Loucy (cell line): ENCODE results near the gene PITPNC1.

Experiments used
- H2AFZ ChIP-seq: fragments of 200-600 bp; sonication (generic); 2 replicates; pipeline ENCODE4 v1.6.0; 2016; ENCODE audit warnings: antibody characterized with exemption, mild to moderate bottlenecking, low read length, moderate library complexity
- H3F3A ChIP-seq: fragments of 200-600 bp; 2 replicates; pipeline ENCODE4 v1.6.0; 2016; ENCODE audit warnings: antibody characterized with exemption, low read depth, mild to moderate bottlenecking
- H3K27me3 ChIP-seq: fragments of 200-600 bp; sonication (generic); 2 replicates; pipeline ENCODE4 v1.6.1; 2014; ENCODE audit warnings: low read length, mild to moderate bottlenecking; ENCODE audit not compliant: insufficient read depth, poor library complexity, severe bottlenecking
- H3K36me3 ChIP-seq: fragments of 200-600 bp; sonication (generic); 2 replicates; pipeline ENCODE4 v1.6.1; 2016; ENCODE audit warnings: low read length; ENCODE audit not compliant: insufficient read depth
- H3K4me1 ChIP-seq: fragments of 200-600 bp; sonication (generic); 2 replicates; pipeline ENCODE4 v1.5.1; 2014; ENCODE audit warnings: low read length, mild to moderate bottlenecking; ENCODE audit not compliant: insufficient read depth, poor library complexity, severe bottlenecking
- H3K4me2 ChIP-seq: fragments of 200-600 bp; sonication (generic); 2 replicates; pipeline ENCODE4 v1.6.0; 2014; ENCODE audit warnings: antibody characterized with exemption, low read length, low read depth, mild to moderate bottlenecking; ENCODE audit not compliant: poor library complexity, severe bottlenecking
- H3K4me3 ChIP-seq: fragments of 200-600 bp; sonication (generic); 2 replicates; pipeline ENCODE4 v1.5.1; 2014; ENCODE audit warnings: low read length, mild to moderate bottlenecking, mixed read lengths; ENCODE audit not compliant: poor library complexity, severe bottlenecking
- H3K79me2 ChIP-seq: fragments of 200-600 bp; sonication (generic); 2 replicates; pipeline ENCODE4 v1.6.1; 2014; ENCODE audit warnings: low read length; ENCODE audit not compliant: insufficient read depth
- H3K9ac ChIP-seq: fragments of 200-600 bp; sonication (generic); 2 replicates; pipeline ENCODE4 v1.6.0; 2014; ENCODE audit warnings: mild to moderate bottlenecking, low read depth, low read length, moderate library complexity; ENCODE audit not compliant: poor library complexity, severe bottlenecking
- H3K9me2 ChIP-seq: fragments of 200-600 bp; sonication (generic); replicated peaks from 2 replicates; pipeline ENCODE4 v1.6.1; 2016; ENCODE audit warnings: low read depth, low read length, mixed read lengths
- H3K9me3 ChIP-seq: fragments of 200-600 bp; sonication (generic); 2 replicates; pipeline ENCODE4 v1.6.1; 2014; ENCODE audit warnings: mild to moderate bottlenecking, antibody characterized with exemption, low read length, low read depth; ENCODE audit not compliant: insufficient read depth
- H4K20me1 ChIP-seq: fragments of 200-600 bp; sonication (generic); 2 replicates; pipeline ENCODE4 v1.6.0; 2014; ENCODE audit warnings: antibody characterized with exemption, low read length, mild to moderate bottlenecking; ENCODE audit not compliant: insufficient read depth, poor library complexity, severe bottlenecking
- EZH2phosphoT487 ChIP-seq: fragments of 200-600 bp; IDR thresholded peaks from 2 replicates; pipeline ENCODE4 v1.6.1; 2018; ENCODE audit warnings: antibody characterized with exemption, mild to moderate bottlenecking, moderate library complexity, borderline replicate concordance
- TF ChIP-seq, protein P1 (sequence below): fragments of 200-600 bp; sonication (generic); conservative IDR thresholded peaks from 2 replicates; pipeline ENCODE4 v1.5.1; 2014; ENCODE audit warnings: mild to moderate bottlenecking, antibody characterized with exemption, low read length

The PITPNC1 gene

DNA sequence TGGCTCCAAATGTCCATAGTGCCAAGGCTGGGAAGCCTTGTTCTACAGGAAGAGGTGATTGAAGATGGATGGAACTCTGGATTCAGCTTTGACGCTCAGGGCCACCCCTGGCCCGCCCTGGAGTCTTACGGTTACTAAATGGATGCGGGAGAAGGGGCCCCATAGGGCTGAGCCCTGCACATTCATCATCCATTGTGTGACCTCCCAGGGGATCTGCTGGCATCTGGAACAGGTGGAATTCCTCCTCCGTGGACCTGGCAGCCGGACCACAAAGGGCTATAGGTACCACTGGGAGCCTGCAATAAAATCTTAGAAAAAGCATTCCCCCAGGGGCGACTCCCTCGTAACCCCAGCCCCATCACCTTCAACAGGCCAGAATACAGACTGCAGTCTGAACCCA is 259.2 kb downstream of the PITPNC1 start:
- Histone ChIP-seq H4K20me1 (no peaks in the 10 kb centered on the region), H3K9me3 (no peaks in the 10 kb centered on the region), H3K36me3 (peaks cover 9% of the 10 kb centered on the region; the same call in 1 of the 2 replicates), H3K79me2 (no peaks in the 10 kb centered on the region), H3F3A (no peaks in the 10 kb centered on the region), H3K4me3 (no peak overlapping the region), H3K27me3 (no peaks in the 10 kb centered on the region), H3K9ac (no peak overlapping the region), H3K4me1 (no peaks in the 10 kb centered on the region), H3K4me2 (no peak overlapping the region), H2AFZ (no peak overlapping the region), H3K9me2 (no peaks in the 10 kb centered on the region)
- no peak for TF ChIP-seq EZH2phosphoT487
- TF ChIP-seq, protein P1, sequence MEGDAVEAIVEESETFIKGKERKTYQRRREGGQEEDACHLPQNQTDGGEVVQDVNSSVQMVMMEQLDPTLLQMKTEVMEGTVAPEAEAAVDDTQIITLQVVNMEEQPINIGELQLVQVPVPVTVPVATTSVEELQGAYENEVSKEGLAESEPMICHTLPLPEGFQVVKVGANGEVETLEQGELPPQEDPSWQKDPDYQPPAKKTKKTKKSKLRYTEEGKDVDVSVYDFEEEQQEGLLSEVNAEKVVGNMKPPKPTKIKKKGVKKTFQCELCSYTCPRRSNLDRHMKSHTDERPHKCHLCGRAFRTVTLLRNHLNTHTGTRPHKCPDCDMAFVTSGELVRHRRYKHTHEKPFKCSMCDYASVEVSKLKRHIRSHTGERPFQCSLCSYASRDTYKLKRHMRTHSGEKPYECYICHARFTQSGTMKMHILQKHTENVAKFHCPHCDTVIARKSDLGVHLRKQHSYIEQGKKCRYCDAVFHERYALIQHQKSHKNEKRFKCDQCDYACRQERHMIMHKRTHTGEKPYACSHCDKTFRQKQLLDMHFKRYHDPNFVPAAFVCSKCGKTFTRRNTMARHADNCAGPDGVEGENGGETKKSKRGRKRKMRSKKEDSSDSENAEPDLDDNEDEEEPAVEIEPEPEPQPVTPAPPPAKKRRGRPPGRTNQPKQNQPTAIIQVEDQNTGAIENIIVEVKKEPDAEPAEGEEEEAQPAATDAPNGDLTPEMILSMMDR: no peak

DNA sequence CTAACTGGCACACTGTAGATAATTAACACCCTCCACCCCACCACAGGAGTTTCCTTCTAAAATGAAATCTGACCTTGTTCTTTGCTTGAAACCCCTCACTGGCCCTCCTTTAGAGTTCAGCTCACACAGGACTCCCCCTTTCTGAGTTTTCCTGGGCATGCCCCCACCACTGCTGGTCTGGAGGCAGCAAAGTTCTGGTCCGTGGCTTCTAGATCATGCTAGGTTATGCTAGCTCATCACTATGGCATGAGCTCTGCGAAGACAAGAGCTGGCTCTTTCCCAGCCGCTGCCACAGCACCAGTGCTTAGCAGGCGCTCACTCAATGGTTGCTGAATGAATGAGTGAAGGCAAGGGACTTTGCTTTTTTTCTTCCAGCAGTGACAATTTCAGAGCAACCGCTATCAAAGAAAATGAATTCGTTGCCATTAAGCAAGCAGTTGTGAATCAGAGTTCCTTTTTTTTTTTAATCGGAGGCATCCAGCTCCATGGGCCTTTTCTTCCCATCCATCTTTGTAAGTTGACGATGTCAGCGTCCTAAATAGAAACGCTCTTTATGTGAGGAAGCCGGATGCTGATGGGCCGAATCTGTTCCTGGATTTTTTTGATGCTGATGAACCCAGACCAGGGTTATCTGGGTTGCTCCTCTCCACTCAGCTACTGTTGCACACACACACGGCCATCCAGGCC is 259.9 kb downstream of the PITPNC1 start:
- H2AFZ ChIP-seq: no peak overlapping the region
- no peak overlapping the region for H3K4me2 ChIP-seq
- no peak overlapping the region for H3K9ac ChIP-seq
- no peaks in the 10 kb centered on the region for H3K79me2 ChIP-seq
- no peaks in the 10 kb centered on the region for H3F3A ChIP-seq
- H3K4me3 ChIP-seq: no peak overlapping the region
- no peaks in the 10 kb centered on the region for H3K9me2 ChIP-seq
- no peaks in the 10 kb centered on the region for H3K9me3 ChIP-seq
- no peak for TF ChIP-seq EZH2phosphoT487
- TF ChIP-seq, protein P1: no peak
- H3K4me1 ChIP-seq: no peaks in the 10 kb centered on the region
- no peaks in the 10 kb centered on the region for H4K20me1 ChIP-seq
- H3K36me3 ChIP-seq: peaks cover 9% of the 10 kb centered on the region; the same call in 1 of the 2 replicates
- H3K27me3 ChIP-seq: no peaks in the 10 kb centered on the region

DNA sequence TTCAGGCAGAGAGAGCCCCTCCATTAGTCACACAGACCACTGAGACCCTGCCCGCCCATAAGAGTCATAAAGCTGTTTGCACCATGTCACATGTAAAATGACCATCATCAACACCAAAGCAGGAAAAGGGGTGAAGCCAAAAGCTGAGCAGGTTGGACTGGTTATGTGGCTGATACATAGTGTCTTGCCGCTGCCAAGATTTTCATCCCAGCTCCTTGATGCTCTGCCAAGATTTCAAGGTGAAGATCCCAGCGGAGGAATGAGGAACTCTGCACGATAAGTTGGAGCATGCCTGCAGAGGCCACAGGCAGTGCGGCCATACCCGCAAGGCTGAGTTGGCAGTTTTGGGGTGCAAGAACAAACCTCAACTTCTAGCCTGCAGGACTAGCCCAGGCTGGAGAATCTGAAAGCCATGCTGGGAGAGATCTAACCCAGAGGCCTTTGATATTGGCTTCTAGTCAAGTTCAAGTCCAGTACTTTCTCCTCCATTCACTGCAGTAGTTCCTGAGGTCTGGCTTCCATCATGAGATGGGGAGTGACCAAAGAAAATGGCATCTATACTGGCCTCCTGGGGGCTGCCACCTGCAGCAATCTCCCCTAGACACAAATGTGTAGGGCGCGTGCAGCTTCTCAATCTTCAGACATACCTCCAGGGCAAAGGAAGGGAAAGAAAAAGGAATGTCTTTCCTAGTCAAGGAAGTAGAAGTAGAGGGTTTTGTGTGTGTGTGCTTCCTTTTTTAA is 261.0 kb downstream of the PITPNC1 start:
- Histone ChIP-seq H3K4me3 (no peak overlapping the region), H3K4me2 (no peak overlapping the region), H2AFZ (no peak overlapping the region), H3K4me1 (no peaks in the 10 kb centered on the region), H3K9ac (no peak overlapping the region), H3K9me2 (no peaks in the 10 kb centered on the region), H3K36me3 (peaks cover 4% of the 10 kb centered on the region; the same call in 1 of the 2 replicates), H3K9me3 (no peaks in the 10 kb centered on the region), H3F3A (no peaks in the 10 kb centered on the region), H3K79me2 (no peaks in the 10 kb centered on the region), H3K27me3 (no peaks in the 10 kb centered on the region), H4K20me1 (no peaks in the 10 kb centered on the region)
- TF ChIP-seq, protein P1: no peak
- TF ChIP-seq EZH2phosphoT487: no peak
